SH-SY5Y (cell line): ENCODE measurements around the gene TMEM139.

Experiments
- GATA2 ChIP-seq: IDR thresholded peaks from 2 replicates; pipeline ENCODE4 v1.6.1; 2011; ENCODE audit warnings: mild to moderate bottlenecking, low read depth, low read length
- GATA3 ChIP-seq: IDR thresholded peaks from 2 replicates; pipeline ENCODE4 v1.6.1; 2011; ENCODE audit warnings: low read depth, mild to moderate bottlenecking, low read length, moderate library complexity

The TMEM139 gene

DNA sequence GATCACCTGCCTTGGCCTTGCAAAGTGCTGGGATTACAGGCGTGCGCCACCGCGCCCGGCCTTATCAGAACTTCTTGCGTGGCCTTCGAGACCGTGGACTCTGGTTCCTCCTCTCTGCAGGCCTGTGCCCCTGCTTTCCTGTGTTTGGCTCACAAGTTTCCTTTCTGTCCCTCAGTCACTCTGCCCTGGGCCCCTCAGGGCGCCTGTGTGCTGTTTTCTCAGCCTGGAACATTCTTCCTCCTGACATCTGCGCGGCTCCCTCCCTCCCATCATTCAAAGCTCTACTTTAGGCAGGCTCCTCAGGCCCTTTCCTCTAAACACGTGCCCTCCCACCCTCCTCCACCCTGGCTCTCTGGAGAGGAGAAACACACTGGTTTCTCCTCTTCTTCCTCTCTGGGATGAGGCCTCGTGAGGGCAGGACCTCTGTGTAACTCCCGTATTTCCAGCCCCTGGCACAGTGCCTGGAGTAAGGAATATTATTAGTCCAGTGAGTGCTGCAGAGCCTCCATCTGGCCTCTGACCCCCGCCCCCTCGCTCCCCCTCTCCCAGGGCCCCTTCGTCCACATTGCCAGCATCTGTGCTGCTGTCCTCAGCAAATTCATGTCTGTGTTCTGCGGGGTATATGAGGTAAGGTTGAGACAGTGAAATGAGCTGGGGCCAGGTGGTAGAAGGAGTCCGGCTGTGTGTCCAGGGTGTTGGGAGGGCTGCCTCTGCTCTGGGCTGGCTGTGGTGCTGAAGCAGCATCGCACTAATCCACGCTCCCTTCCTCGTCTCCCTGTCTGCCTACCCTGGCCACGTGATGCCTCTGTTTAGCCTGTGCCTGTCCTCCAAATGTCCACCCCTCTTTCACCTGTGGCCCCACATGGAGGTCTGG lies 38.2 kb downstream of the TMEM139 start:
- no peak for TF ChIP-seq GATA3
- no peak for TF ChIP-seq GATA2

DNA sequence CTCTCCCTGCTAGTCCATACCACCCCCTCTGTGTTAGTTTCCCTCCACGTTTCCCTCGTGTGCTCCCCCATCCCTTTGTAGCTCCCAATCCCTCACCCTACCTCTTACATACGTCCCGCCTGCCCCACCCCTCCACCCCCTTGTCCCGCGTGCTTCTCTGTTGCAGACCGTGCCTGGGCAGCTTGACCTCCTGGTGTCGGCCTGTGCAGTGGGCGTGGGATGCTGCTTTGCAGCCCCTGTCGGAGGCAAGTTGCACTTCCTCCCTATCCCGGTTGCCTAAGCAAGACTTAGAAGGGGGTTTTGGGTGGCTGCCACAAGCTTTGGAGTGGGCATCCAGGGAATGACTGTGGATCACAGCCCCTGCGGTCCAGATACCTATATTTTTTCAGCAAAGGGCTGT lies 38.9 kb downstream of the TMEM139 start:
- TF ChIP-seq GATA3 (no peak), GATA2 (no peak)

DNA sequence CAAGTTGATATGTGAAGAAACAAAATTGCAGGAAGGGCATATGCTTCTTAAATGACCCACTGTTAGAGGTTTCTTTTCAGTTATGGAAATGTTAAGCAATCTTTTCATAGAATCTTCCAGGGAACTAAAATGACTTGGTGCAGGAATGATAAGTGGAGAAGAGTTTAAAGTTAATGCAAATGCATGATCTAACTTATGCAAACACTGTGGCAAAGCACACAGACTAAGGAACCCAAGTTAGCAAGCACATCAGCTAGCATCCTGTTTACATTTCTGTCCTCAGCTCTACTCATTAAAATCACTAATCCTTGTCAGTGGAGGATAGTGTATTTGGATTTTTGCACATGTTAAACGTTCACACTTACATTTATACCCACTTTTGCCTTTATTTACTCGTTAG lies 40.5 kb downstream of the TMEM139 start:
- TF ChIP-seq GATA3 (no peak), GATA2 (no peak)

DNA sequence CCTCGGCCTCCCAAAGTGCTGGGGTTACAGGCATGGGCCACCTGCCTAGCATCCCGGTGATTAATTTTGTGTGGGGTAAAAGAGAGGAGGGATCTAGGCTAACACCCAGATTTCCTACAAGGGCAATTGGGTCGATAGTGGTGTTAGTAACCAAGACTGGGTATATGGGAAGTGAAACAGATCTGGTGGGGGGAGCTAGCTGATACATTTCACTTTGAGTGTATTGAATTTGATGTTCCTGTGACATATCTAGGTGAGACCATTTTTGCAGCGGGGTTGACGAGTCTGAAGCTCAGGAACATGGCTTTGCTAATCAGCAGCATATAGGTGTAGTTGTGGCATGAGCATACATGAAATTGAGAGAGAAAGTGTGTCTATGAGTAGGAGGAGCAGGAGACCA lies 43.1 kb downstream of the TMEM139 start:
- TF ChIP-seq GATA2: no peak
- no peak for TF ChIP-seq GATA3

DNA sequence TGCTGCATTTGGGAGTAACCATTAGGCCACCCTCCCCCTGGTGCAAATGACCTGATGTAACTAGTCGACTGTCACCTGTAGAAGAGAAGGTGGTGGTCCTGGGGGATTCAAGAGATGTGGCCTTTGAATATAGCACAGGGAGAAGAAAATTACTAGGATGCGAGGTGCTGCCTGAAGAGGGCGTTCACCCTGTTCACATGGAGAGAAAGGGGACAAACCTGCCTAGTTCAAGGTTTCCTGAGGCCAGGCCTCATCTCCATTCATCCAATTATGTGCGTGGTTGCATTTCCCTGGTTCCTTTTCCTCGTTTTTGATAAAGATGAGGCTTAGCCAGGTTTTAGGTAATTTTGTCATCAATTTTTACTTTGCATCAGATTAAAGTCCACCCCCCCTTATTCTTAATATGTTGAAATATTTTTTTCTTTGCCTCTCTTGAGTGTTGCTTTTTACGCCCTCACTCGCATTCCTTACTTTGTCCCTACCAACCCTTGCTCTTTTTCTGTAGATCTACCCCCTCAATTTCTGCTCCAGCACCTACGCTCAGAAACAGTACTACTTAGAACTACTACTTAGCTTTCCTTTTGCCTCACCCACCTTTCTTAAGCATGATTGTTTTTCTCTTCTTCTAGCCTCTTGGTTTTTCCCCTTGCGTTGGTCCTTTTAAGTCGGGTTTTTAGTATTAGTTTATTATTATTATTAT lies 44.9 kb downstream of the TMEM139 start:
- TF ChIP-seq GATA3: no peak
- no peak for TF ChIP-seq GATA2

DNA sequence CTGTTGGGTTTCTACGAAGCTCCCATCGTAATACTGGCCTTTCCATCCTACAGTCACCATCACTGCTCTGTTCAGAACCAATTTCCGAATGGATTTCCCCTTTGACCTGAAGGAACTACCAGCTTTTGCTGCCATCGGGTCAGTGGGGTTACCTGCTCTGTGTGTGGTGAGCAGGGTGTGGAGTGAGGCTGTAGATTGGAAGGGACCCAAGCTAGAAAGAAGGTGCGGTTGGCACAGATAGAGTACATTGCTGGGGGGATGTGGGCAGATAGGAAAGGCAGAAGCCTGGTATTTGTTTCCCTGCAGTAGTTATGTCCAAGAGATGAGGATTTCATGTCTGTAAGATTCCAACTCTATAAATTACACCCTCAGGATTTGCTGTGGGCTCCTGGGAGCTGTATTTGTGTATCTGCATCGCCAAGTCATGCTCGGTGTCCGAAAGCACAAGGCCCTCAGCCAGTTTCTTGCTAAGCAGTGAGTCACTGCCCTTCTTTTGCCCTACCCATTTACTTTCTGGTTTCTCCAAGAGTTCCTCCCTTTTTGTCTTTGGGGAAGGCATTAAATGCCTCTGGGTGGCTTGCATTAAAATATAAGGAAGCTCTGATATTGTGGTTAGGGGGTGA lies 46.5 kb downstream of the TMEM139 start:
- no peak for TF ChIP-seq GATA2
- no peak for TF ChIP-seq GATA3

DNA sequence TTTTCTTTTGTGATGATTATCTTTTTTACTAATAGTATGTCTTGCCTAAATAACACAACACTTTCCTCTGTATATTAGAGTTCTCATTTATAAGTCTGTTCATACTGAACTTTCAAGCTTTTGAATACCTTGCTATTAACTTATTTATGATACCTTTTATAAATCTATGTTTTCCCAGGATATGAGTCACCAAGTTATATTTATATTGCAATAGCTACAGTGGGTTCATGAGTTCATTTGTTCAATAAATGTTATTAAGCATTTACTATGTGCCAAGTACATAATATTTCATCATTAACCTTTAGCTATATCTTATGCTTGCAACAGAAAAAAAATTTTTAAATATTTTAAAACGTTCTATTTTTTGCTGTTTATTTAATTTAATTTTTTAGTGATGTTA lies 49.5 kb downstream of the TMEM139 start:
- TF ChIP-seq GATA2: no peak

DNA sequence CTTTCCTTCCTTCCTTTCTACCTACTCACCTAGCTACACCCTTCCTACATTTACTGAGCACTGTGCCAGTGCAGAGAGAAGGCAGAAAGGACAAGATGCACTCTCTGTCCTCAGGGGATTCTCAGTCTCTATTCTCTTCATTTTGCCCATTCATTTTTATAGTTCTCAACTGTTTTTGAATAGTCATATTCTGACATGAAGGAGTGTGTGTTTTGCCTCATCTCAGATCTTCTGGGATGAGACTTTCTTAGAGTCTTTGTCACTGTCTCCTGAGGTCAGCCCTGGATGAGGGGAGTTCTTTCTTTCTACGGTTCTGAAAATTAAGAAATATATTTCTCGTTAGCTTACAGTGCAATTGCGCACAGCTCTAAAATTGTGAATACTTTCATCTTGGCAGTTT lies 52.5 kb downstream of the TMEM139 start:
- no peak for TF ChIP-seq GATA3
- no peak for TF ChIP-seq GATA2
